Measurements from ENCODE around the gene SLC12A8. TPM values are rescaled to one million over a fixed set of nuclear protein-coding genes. Genes with fewer than 3 reads are reported as not detected.

Gene SLC12A8
- total and polyA plus RNA-seq, 2 of the 13 experiments (the other 11 are each of a cell fraction or from before 2014, with no cell fraction given): 0.44 to 0.71 TPM

DNA sequence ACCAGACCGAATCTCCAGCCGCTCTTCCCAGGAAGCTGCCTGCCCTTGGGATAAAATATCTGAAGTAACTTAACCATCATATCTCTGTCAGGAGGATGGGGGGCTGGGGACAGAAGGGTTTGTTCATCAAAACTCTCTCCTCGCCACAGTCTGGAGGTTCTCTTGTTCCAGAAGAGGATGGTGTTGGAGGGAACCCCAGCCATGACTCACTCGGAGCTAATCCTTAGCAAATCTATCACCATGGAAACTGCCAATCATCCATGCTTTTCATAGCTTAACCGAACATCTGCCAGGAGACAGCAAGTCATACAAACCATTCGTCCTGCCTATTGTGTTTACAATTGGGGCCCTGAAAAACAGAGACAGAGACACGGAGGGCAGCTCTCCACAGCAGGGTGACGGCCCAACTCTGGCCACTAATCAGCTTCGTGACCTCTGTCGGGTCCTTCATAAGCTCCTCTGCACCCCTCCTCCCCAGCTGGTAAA lies 83.0 kb downstream of the SLC12A8 start:
- ATAC-seq: peak; percentile 66
- peaks cover 32% of the 10 kb centered on the region for H3K4me1 ChIP-seq (ENCODE audit: insufficient read depth, low read length)
- H3K36me3 ChIP-seq (replicated peaks in 1 of 2; ENCODE audit: control insufficient read depth in 1 of 2, insufficient read depth in 2 of 2, low read length in 2 of 2): no peaks in the 10 kb centered on the region
- peaks cover 2 to 10% of the 10 kb centered on the region in 2 experiments; a peak in 3 of 5 replicates for H3K27me3 ChIP-seq (ENCODE audit: control insufficient read depth in 1 of 2, insufficient read depth in 2 of 2, low read length in 2 of 2)
- CTCF ChIA-PET (ENCODE audit: low intra/inter-chr PET ratio, low total read pairs): no interaction called here
- WGBS (ENCODE audit: low lambda C conversion rate): 15% methylated on average over 9 of the region's 10 CpGs
- in situ Hi-C loops (cut with HindIII; ENCODE audit: extremely low pct_ligation_motif_present, low pct_unique_long_range_greater_than_20kb): no loop called here
- H3K4me3 ChIP-seq (replicated peaks in 1 of 3; ENCODE audit: insufficient read depth in 1 of 3, low read depth in 2 of 3, low read length in 3 of 3): no peak overlapping the region
- no peak for FAIRE-seq
- no peak overlapping the region for H3K27ac ChIP-seq (ENCODE audit: extremely low read length, insufficient read depth, low read length)
- H2AFZ ChIP-seq (ENCODE audit: low read length): no peak overlapping the region
- intact Hi-C loops (cut with micrococcal nuclease; ENCODE audit: unreplicated experiment): no loop called here
- POLR2A ChIA-PET: no interaction called here
- H3K9ac ChIP-seq (ENCODE audit: insufficient read depth, low read depth, low read length): no peak overlapping the region
- no peaks in the 10 kb centered on the region for H3K79me2 ChIP-seq (ENCODE audit: insufficient read depth, low read length)
- no peaks in the 10 kb centered on the region for H4K20me1 ChIP-seq (ENCODE audit: insufficient read depth, low read length)
- DNase-seq (ENCODE audit: low spot score): peak; percentile 59
- no TSS peak for BruUV-seq (replicated peaks)
- H3K4me2 ChIP-seq (ENCODE audit: low read depth, low read length): 0 out of 2 replicates have a peak overlapping the region, but pooled peaks have one; percentile 5
- H3K9me3 ChIP-seq (ENCODE audit: low read length): no peaks in the 10 kb centered on the region
- TF ChIP-seq FOSL2 (CRISPR knock-in tag; IDR thresholded peaks at IDR 0.05) (peak; percentile 82), CHCHD3 (CRISPR knock-in tag; IDR thresholded peaks at IDR 0.05) (no peak), ZNF33A (CRISPR knock-in tag; IDR thresholded peaks at IDR 0.05; ENCODE audit: borderline replicate concordance) (no peak), ZNF562 (CRISPR knock-in tag; IDR thresholded peaks at IDR 0.05; ENCODE audit: borderline replicate concordance) (no peak), FOXK2 (IDR thresholded peaks at IDR 0.05) (no peak), ZNF251 (CRISPR knock-in tag; IDR thresholded peaks at IDR 0.05) (no peak), SAP130 (CRISPR knock-in tag; IDR thresholded peaks at IDR 0.05; ENCODE audit: low read depth) (no peak), JARID2 (CRISPR knock-in tag; IDR thresholded peaks at IDR 0.05; ENCODE audit: insufficient replicate concordance) (no peak), SMARCC2 (IDR thresholded peaks at IDR 0.05) (no peak)
- TF ChIP-seq, protein P1, sequence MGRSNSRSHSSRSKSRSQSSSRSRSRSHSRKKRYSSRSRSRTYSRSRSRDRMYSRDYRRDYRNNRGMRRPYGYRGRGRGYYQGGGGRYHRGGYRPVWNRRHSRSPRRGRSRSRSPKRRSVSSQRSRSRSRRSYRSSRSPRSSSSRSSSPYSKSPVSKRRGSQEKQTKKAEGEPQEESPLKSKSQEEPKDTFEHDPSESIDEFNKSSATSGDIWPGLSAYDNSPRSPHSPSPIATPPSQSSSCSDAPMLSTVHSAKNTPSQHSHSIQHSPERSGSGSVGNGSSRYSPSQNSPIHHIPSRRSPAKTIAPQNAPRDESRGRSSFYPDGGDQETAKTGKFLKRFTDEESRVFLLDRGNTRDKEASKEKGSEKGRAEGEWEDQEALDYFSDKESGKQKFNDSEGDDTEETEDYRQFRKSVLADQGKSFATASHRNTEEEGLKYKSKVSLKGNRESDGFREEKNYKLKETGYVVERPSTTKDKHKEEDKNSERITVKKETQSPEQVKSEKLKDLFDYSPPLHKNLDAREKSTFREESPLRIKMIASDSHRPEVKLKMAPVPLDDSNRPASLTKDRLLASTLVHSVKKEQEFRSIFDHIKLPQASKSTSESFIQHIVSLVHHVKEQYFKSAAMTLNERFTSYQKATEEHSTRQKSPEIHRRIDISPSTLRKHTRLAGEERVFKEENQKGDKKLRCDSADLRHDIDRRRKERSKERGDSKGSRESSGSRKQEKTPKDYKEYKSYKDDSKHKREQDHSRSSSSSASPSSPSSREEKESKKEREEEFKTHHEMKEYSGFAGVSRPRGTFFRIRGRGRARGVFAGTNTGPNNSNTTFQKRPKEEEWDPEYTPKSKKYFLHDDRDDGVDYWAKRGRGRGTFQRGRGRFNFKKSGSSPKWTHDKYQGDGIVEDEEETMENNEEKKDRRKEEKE (IDR thresholded peaks at IDR 0.05): no peak
- TF ChIP-seq, protein P2, sequence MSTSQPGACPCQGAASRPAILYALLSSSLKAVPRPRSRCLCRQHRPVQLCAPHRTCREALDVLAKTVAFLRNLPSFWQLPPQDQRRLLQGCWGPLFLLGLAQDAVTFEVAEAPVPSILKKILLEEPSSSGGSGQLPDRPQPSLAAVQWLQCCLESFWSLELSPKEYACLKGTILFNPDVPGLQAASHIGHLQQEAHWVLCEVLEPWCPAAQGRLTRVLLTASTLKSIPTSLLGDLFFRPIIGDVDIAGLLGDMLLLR (CRISPR knock-in tag; IDR thresholded peaks at IDR 0.05): no peak
- TF ChIP-seq, protein P3, sequence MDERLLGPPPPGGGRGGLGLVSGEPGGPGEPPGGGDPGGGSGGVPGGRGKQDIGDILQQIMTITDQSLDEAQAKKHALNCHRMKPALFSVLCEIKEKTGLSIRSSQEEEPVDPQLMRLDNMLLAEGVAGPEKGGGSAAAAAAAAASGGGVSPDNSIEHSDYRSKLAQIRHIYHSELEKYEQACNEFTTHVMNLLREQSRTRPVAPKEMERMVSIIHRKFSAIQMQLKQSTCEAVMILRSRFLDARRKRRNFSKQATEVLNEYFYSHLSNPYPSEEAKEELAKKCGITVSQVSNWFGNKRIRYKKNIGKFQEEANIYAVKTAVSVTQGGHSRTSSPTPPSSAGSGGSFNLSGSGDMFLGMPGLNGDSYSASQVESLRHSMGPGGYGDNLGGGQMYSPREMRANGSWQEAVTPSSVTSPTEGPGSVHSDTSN (CRISPR knock-in tag; IDR thresholded peaks at IDR 0.05): peak; percentile 54; the same call in 1 of the 2 replicates
- TF ChIP-seq, protein P4, sequence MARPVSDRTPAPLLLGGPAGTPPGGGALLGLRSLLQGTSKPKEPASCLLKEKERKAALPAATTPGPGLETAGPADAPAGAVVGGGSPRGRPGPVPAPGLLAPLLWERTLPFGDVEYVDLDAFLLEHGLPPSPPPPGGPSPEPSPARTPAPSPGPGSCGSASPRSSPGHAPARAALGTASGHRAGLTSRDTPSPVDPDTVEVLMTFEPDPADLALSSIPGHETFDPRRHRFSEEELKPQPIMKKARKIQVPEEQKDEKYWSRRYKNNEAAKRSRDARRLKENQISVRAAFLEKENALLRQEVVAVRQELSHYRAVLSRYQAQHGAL (CRISPR knock-in tag; IDR thresholded peaks at IDR 0.05; ENCODE audit: not compliant biosample characterization): no peak
- TF ChIP-seq, protein P5, sequence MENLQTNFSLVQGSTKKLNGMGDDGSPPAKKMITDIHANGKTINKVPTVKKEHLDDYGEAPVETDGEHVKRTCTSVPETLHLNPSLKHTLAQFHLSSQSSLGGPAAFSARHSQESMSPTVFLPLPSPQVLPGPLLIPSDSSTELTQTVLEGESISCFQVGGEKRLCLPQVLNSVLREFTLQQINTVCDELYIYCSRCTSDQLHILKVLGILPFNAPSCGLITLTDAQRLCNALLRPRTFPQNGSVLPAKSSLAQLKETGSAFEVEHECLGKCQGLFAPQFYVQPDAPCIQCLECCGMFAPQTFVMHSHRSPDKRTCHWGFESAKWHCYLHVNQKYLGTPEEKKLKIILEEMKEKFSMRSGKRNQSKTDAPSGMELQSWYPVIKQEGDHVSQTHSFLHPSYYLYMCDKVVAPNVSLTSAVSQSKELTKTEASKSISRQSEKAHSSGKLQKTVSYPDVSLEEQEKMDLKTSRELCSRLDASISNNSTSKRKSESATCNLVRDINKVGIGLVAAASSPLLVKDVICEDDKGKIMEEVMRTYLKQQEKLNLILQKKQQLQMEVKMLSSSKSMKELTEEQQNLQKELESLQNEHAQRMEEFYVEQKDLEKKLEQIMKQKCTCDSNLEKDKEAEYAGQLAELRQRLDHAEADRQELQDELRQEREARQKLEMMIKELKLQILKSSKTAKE (CRISPR knock-in tag; IDR thresholded peaks at IDR 0.05; ENCODE audit: borderline replicate concordance): no peak

Measured in HepG2 (cell line).